ENCODE results near the gene DLG2. TPM values are rescaled to one million over a fixed set of nuclear protein-coding genes. Genes with fewer than 3 reads are reported as not detected.

The DLG2 gene
- total and polyA plus RNA-seq, 2 donors (not counting 3 experiments of a cell fraction or from before 2014, with no cell fraction given): 0.15 to 1.1 TPM

- dilution Hi-C loops (cut with MboI; ENCODE audit: extremely low pct_ligation_motif_present, low sequenced_read_pairs) (no loop called here), intact Hi-C loops (cut with micrococcal nuclease) (no loop called here)
- Histone ChIP-seq H3K9ac (replicated peaks; ENCODE audit: extremely low read depth, insufficient read depth, low read length) (no peak overlapping the region), H3K4me2 (ENCODE audit: insufficient read depth, low read length) (no peak overlapping the region), H3K9me1 (replicated peaks; ENCODE audit: control insufficient read depth, extremely low read depth, insufficient read depth, low read length) (no peaks in the 10 kb centered on the region), H3K27ac (ENCODE audit: insufficient read depth, low read depth, low read length) (no peak overlapping the region), H3K27me3 (ENCODE audit: control insufficient read depth in 2 of 2, insufficient read depth in 2 of 2, low read length in 2 of 2) (no peaks in the 10 kb centered on the region), H3K79me2 (ENCODE audit: control insufficient read depth, insufficient read depth, low read length) (no peaks in the 10 kb centered on the region), H3K9me3 (replicated peaks; ENCODE audit: control insufficient read depth, insufficient read depth, low read length) (no peaks in the 10 kb centered on the region), H3K36me3 (ENCODE audit: control insufficient read depth in 2 of 2, extremely low read depth in 1 of 2, insufficient read depth in 2 of 2, low read length in 2 of 2) (no peaks in the 10 kb centered on the region), H4K20me1 (replicated peaks; ENCODE audit: control insufficient read depth, extremely low read depth, insufficient read depth, low read length) (no peaks in the 10 kb centered on the region), H2AFZ (ENCODE audit: low read depth, low read length) (no peak overlapping the region), H3K4me1 (ENCODE audit: control insufficient read depth, extremely low read depth, insufficient read depth, low read length) (no peaks in the 10 kb centered on the region), H3K4me3 (replicated peaks in 1 of 3; ENCODE audit: insufficient read depth in 1 of 3, low read depth in 1 of 3, low read length in 3 of 3) (no peak overlapping the region)
- DNase-seq (ENCODE audit: low read depth, low spot score): no peak
- no peak for FAIRE-seq
- BruUV-seq (replicated peaks): no TSS peak
- no peak for TF ChIP-seq POLR2A (IDR thresholded peaks at IDR 0.05; ENCODE audit: low read depth, low read length)
- ChIA-PET CTCF (no interaction called here), POLR2A (no interaction called here)
These were observed 1987.0 kb downstream of the DLG2 start for GRCh38 chr11:83639995-83640758.

DNA sequence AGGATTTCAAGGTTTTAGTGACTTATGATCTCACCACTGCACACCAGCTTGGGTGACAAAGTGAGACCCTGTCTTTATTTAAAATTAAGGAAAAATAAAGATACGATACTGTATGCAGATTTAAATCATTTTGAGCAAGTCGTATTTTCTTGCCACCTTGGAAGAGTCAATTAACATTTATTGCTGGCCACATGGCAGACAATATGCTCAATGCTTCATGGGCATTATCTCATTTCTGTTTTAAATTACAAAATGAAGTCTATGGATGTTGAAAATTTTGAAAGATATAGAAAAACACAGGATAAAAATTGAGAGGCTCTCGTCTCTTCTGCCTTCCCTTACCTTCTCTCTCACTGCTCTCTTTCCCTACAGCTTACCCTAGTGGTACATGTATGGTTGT, 1992.0 kb downstream of the DLG2 start:
- no peaks in the 10 kb centered on the region for H3K27me3 ChIP-seq (ENCODE audit: control insufficient read depth in 2 of 2, insufficient read depth in 2 of 2, low read length in 2 of 2)
- no peak overlapping the region for H3K4me3 ChIP-seq (replicated peaks in 1 of 3; ENCODE audit: insufficient read depth in 1 of 3, low read depth in 1 of 3, low read length in 3 of 3)
- TF ChIP-seq JUN (IDR thresholded peaks at IDR 0.05; ENCODE audit: borderline replicate concordance, insufficient read depth, insufficient read length, low read depth) (no peak), EZH2 (IDR thresholded peaks at IDR 0.05; ENCODE audit: borderline replicate concordance, low read depth, low read length, severe bottlenecking) (no peak), POLR2A (IDR thresholded peaks at IDR 0.05; ENCODE audit: low read depth, low read length) (no peak), FOS (IDR thresholded peaks at IDR 0.05; ENCODE audit: borderline replicate concordance, insufficient read depth, low read length) (no peak), MYC (IDR thresholded peaks at IDR 0.05; ENCODE audit: low read depth, low read length) (no peak), GATA2 (IDR thresholded peaks at IDR 0.05; ENCODE audit: insufficient read depth, insufficient read length, low read depth, low read length) (no peak), POLR2AphosphoS5 (IDR thresholded peaks at IDR 0.05; ENCODE audit: insufficient read depth, low read depth, low read length) (no peak)
- TF ChIP-seq, protein P1, sequence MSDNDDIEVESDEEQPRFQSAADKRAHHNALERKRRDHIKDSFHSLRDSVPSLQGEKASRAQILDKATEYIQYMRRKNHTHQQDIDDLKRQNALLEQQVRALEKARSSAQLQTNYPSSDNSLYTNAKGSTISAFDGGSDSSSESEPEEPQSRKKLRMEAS (IDR thresholded peaks at IDR 0.05; ENCODE audit: insufficient read depth, insufficient read length): no peak
- TF ChIP-seq, protein P2, sequence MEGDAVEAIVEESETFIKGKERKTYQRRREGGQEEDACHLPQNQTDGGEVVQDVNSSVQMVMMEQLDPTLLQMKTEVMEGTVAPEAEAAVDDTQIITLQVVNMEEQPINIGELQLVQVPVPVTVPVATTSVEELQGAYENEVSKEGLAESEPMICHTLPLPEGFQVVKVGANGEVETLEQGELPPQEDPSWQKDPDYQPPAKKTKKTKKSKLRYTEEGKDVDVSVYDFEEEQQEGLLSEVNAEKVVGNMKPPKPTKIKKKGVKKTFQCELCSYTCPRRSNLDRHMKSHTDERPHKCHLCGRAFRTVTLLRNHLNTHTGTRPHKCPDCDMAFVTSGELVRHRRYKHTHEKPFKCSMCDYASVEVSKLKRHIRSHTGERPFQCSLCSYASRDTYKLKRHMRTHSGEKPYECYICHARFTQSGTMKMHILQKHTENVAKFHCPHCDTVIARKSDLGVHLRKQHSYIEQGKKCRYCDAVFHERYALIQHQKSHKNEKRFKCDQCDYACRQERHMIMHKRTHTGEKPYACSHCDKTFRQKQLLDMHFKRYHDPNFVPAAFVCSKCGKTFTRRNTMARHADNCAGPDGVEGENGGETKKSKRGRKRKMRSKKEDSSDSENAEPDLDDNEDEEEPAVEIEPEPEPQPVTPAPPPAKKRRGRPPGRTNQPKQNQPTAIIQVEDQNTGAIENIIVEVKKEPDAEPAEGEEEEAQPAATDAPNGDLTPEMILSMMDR (IDR thresholded peaks at IDR 0.05; ENCODE audit: extremely low read depth in 1 of 2, insufficient read depth in 1 of 2, low read depth in 1 of 2, low read length in 2 of 2): no peak
- dilution Hi-C loops (cut with MboI; ENCODE audit: extremely low pct_ligation_motif_present, low sequenced_read_pairs) (no loop called here), intact Hi-C loops (cut with micrococcal nuclease) (no loop called here)
- FAIRE-seq (no peak), DNase-seq (ENCODE audit: low read depth, low spot score) (no peak)
- ChIA-PET POLR2A (no interaction called here), CTCF (no interaction called here)
- H3K79me2 ChIP-seq (ENCODE audit: control insufficient read depth, insufficient read depth, low read length): no peaks in the 10 kb centered on the region
- no peaks in the 10 kb centered on the region for H3K4me1 ChIP-seq (ENCODE audit: control insufficient read depth, extremely low read depth, insufficient read depth, low read length)
- H4K20me1 ChIP-seq (replicated peaks; ENCODE audit: control insufficient read depth, extremely low read depth, insufficient read depth, low read length): no peaks in the 10 kb centered on the region
- no peaks in the 10 kb centered on the region for H3K9me3 ChIP-seq (replicated peaks; ENCODE audit: control insufficient read depth, insufficient read depth, low read length)
- no peak overlapping the region for H3K9ac ChIP-seq (replicated peaks; ENCODE audit: extremely low read depth, insufficient read depth, low read length)
- no peak overlapping the region for H3K4me2 ChIP-seq (ENCODE audit: insufficient read depth, low read length)
- H3K27ac ChIP-seq (ENCODE audit: insufficient read depth, low read depth, low read length): no peak overlapping the region
- no peak overlapping the region for H2AFZ ChIP-seq (ENCODE audit: low read depth, low read length)
- H3K9me1 ChIP-seq (replicated peaks; ENCODE audit: control insufficient read depth, extremely low read depth, insufficient read depth, low read length): no peaks in the 10 kb centered on the region
- BruUV-seq (replicated peaks): no TSS peak
- H3K36me3 ChIP-seq (ENCODE audit: control insufficient read depth in 2 of 2, extremely low read depth in 1 of 2, insufficient read depth in 2 of 2, low read length in 2 of 2): no peaks in the 10 kb centered on the region
